B cell (primary cell): ENCODE data around the gene MTMR6. TPM values are rescaled to one million over a fixed set of nuclear protein-coding genes. Genes with fewer than 3 reads are reported as not detected.
A peak's percentile ranks its signal among the peaks of the same experiment; 100 is the strongest.

ENCODE experiments used
- ATAC-seq: fragments of 200-7000 bp; cut with Tn5 transposase; one replicate; pipeline ENCODE4 v1.10.0; 2021; ENCODE audit warnings: low read depth, mild to moderate bottlenecking, moderate number of reproducible peaks, moderate library complexity
- CTCF ChIA-PET: fragments of 350-600 bp; sonication (Branson Sonifier 250); formaldehyde crosslinking; loops from one replicate; lab custom pipeline; 2021; ENCODE audit warnings: antibody characterized with exemption, inconsistent platforms; lab: Charles Lee
- POLR2A ChIA-PET: fragments of 350-600 bp; sonication (Branson Sonifier 250); formaldehyde crosslinking; loops from one replicate; lab custom pipeline; 2021; ENCODE audit warnings: antibody characterized with exemption; lab: Charles Lee
- DNase-seq: peaks from one replicate; pipeline ENCODE4 v3.0.0; 2013
- H2AFZ ChIP-seq: 2 replicates; pipeline ENCODE4 v1.6.1; 2012; ENCODE audit warnings: mild to moderate bottlenecking, low read depth, low read length; ENCODE audit not compliant: insufficient read depth, poor library complexity, severe bottlenecking
- H3K27ac ChIP-seq, 2 donors: 1 replicate in 1 of 2; 2 replicates in 1 of 2; pipeline ENCODE4 v1.5.1; 2012 to 2013; ENCODE audit warnings: low read length in 2 of 2, mild to moderate bottlenecking in 2 of 2, moderate library complexity in 1 of 2
- H3K27me3 ChIP-seq, 4 experiments: fragments of 200-600 bp in 1 of 4; sonication (generic) in 1 of 4; replicated peaks in 1 of 4; 1 replicate in 2 of 4; 2 replicates in 2 of 4; pipeline versions ENCODE4 v1.6.1 to v1.7.0; 2013 to 2016; ENCODE audit warnings: low read length in 3 of 4, mild to moderate bottlenecking in 2 of 4, mixed read lengths in 1 of 4, moderate library complexity in 1 of 4; ENCODE audit not compliant: insufficient read depth in 4 of 4, control insufficient read depth in 3 of 4; ENCODE audit errors: control extremely low read depth in 1 of 4
- H3K36me3 ChIP-seq, 2 experiments: replicated peaks in 1 of 2; 1 replicate in 1 of 2; 2 replicates in 1 of 2; pipeline versions ENCODE4 v1.6.1 to v1.7.1; 2013; ENCODE audit warnings: low read length in 1 of 2; ENCODE audit not compliant: insufficient read depth in 2 of 2, control insufficient read depth in 1 of 2; ENCODE audit errors: control extremely low read depth in 1 of 2, extremely low read depth in 1 of 2
- H3K4me1 ChIP-seq, 2 donors: fragments of 200-600 bp in 1 of 2; sonication (generic) in 1 of 2; 1 replicate in 1 of 2; 2 replicates in 1 of 2; pipeline versions ENCODE4 v1.5.1 to v1.6.1; 2013 to 2017; ENCODE audit warnings: low read length in 2 of 2; ENCODE audit not compliant: control insufficient read depth in 2 of 2, insufficient read depth in 2 of 2
- H3K4me2 ChIP-seq: replicated peaks from 2 replicates; pipeline ENCODE3; 2012; ENCODE audit warnings: mild to moderate bottlenecking, low read depth, low read length; ENCODE audit not compliant: poor library complexity, severe bottlenecking
- H3K4me3 ChIP-seq, 5 experiments: fragments of 200-600 bp in 1 of 5; sonication (generic) in 1 of 5; 1 replicate in 3 of 5; 2 replicates in 2 of 5; pipeline versions ENCODE4 v1.5.1 to v1.7.0; 2011 to 2016; ENCODE audit warnings: low read length in 4 of 5, mild to moderate bottlenecking in 4 of 5, low read depth in 2 of 5, control low read depth in 1 of 5, moderate library complexity in 1 of 5; ENCODE audit not compliant: insufficient read depth in 1 of 5; ENCODE audit errors: control extremely low read depth in 1 of 5, extremely low read depth in 1 of 5
- H3K79me2 ChIP-seq: fragments of 200-600 bp; sonication (generic); one replicate; pipeline ENCODE4 v1.6.0; 2016; ENCODE audit warnings: low read length; ENCODE audit not compliant: control insufficient read depth, insufficient read depth
- H3K9ac ChIP-seq: fragments of 200-600 bp; sonication (generic); 2 replicates; pipeline ENCODE4 v1.6.1; 2017; ENCODE audit warnings: mild to moderate bottlenecking, low read length, moderate library complexity
- H3K9me3 ChIP-seq, 3 donors: one replicate each; pipeline versions ENCODE4 v1.6.1 to v1.7.1; 2013; ENCODE audit warnings: low read length in 2 of 3; ENCODE audit not compliant: control insufficient read depth in 2 of 3, insufficient read depth in 1 of 3; ENCODE audit errors: control extremely low read depth in 1 of 3
- H4K20me1 ChIP-seq: 2 replicates; pipeline ENCODE4 v1.6.0; 2012; ENCODE audit warnings: mild to moderate bottlenecking, low read length; ENCODE audit not compliant: insufficient read depth, control insufficient read depth, poor library complexity, severe bottlenecking
- H3K27ac Mint-ChIP-seq: one replicate; pipeline ENCODE4 v1.8.0; 2021; ENCODE audit warnings: mixed read lengths
- H3K27me3 Mint-ChIP-seq: one replicate; pipeline ENCODE4 v1.8.0; 2021; ENCODE audit warnings: mixed read lengths
- H3K4me1 Mint-ChIP-seq: one replicate; pipeline ENCODE4 v1.8.0; 2021; ENCODE audit warnings: mixed read lengths
- H3K4me3 Mint-ChIP-seq: one replicate; pipeline ENCODE4 v1.8.0; 2021; ENCODE audit warnings: mixed read lengths
- H3K9me3 Mint-ChIP-seq: one replicate; pipeline ENCODE4 v1.8.0; 2022; ENCODE audit warnings: mixed read lengths; ENCODE audit not compliant: insufficient read depth
- CTCF ChIP-seq: fragments of 200-600 bp; IDR thresholded peaks from one replicate; pipeline ENCODE4 v1.8.0; 2022; ENCODE audit warnings: antibody characterized with exemption, mild to moderate bottlenecking
- EZH2 ChIP-seq: IDR thresholded peaks from 2 replicates; pipeline ENCODE4 v1.6.1; 2012; ENCODE audit warnings: borderline replicate concordance, low read depth, mild to moderate bottlenecking, moderate library complexity, low read length; ENCODE audit not compliant: insufficient read depth, poor library complexity, severe bottlenecking
- WGBS: methylation state at CpG from one replicate; pipeline ENCODE4 v1.1.5; 2013; ENCODE audit warnings: missing lambda C conversion rate; ENCODE audit not compliant: insufficient coverage; 5-methylcytosine and 5-hydroxymethylcytosine counted together
- intact Hi-C: fragments of 100-400 bp; cut with micrococcal nuclease; formaldehyde crosslinking; loops from one replicate; pipeline ENCODE4 v1.10.0; 2022
- polyA plus RNA-seq: library from polyadenylated mRNA; depleted of rRNA; stranded (reverse); fragments of >200 nt; gene quantifications from 2 replicates; pipeline ENCODE4 v1.2.3, GENCODE V29; 2012
- total RNA-seq, 2 donors: library from RNA; stranded (reverse); fragments of 120-200 nt in 1 of 2; gene quantifications; 1 replicate in 1 of 2; 2 replicates in 1 of 2; pipeline versions ENCODE4 v1.2.3 to v1.2.4, GENCODE V29; 2013 to 2022

MTMR6 gene
- total and polyA plus RNA-seq, 2 donors (not counting 1 experiment from before 2014, with no cell fraction given) = 3.7 to 21.4 TPM

GRCh38 chr13:25267715-25268114, 19.6 kb downstream of the MTMR6 start:
- Histone ChIP-seq H3K4me3 (no peak overlapping the region), H3K36me3 (peaks cover 13 to 45% of the 10 kb centered on the region in 2 experiments), H2AFZ (no peak overlapping the region), H3K27ac (no peak overlapping the region), H4K20me1 (no peaks in the 10 kb centered on the region), H3K9me3 (no peaks in the 10 kb centered on the region), H3K4me2 (no peak overlapping the region), H3K27me3 (no peaks in the 10 kb centered on the region), H3K4me1 (no peaks in the 10 kb centered on the region), H3K79me2 (peaks cover 4% of the 10 kb centered on the region), H3K9ac (no peak overlapping the region)
- Mint-ChIP-seq H3K9me3 (no peaks in the 10 kb centered on the region), H3K4me3 (no peak overlapping the region), H3K27me3 (no peaks in the 10 kb centered on the region), H3K4me1 (peaks cover 4% of the 10 kb centered on the region), H3K27ac (peak overlapping the region; percentile 43)
- ChIA-PET POLR2A (no interaction called here), CTCF (interaction anchor here (1.6 kb wide), 1 partner anchor 9 kb away, joined by 3 read pairs; no protein-coding TSS in a partner anchor)
- intact Hi-C loops = loop anchor here (1.0 to 5.0 kb wide), 2 partner anchors 20 to 35 kb away; partner anchors contain the start of genes MTMR6 and NUP58
- WGBS = 71% methylated on average over 1 of the region's 1 CpG
- ATAC-seq (peak; percentile 63), DNase-seq (peak; percentile 38)
- TF ChIP-seq EZH2 = no peak
- TF ChIP-seq CTCF = no peak

GRCh38 chr13:25266706-25267105, 20.6 kb downstream of the MTMR6 start:
- Histone ChIP-seq H3K9me3 (no peaks in the 10 kb centered on the region), H3K79me2 (no peaks in the 10 kb centered on the region), H3K4me1 (no peaks in the 10 kb centered on the region), H2AFZ (no peak overlapping the region), H3K4me2 (no peak overlapping the region), H3K27me3 (no peaks in the 10 kb centered on the region), H3K9ac (no peak overlapping the region), H4K20me1 (no peaks in the 10 kb centered on the region), H3K4me3 (no peak overlapping the region), H3K36me3 (peaks cover 17 to 45% of the 10 kb centered on the region in 2 experiments), H3K27ac (no peak overlapping the region)
- Mint-ChIP-seq H3K9me3 (no peaks in the 10 kb centered on the region), H3K4me1 (peaks cover 4% of the 10 kb centered on the region), H3K27me3 (no peaks in the 10 kb centered on the region), H3K4me3 (no peak overlapping the region), H3K27ac (no peak overlapping the region)
- ATAC-seq (no peak), DNase-seq (no peak)
- no peak for TF ChIP-seq EZH2
- no peak for TF ChIP-seq CTCF
- ChIA-PET POLR2A (no interaction called here), CTCF (interaction anchor here (1.0 to 1.6 kb wide), 2 partner anchors 10 to 17 kb away, joined by 3 to 4 read pairs; no protein-coding TSS in a partner anchor)
- WGBS = 100% methylated on average over 4 of the region's 5 CpGs
- intact Hi-C loops = loop anchor here (1.0 to 5.0 kb wide), 2 partner anchors 21 to 36 kb away; partner anchors contain the start of genes MTMR6 and NUP58
